DMS53 treated with DMSO at 0.1 percent for 48 hours (cell line): Measurements from ENCODE around the gene SLC29A3.
A peak's percentile ranks its signal among the peaks of the same experiment; 100 is the strongest.

Experiments
- DNase-seq: peaks from one replicate; lab custom pipeline; 2025; ENCODE audit not compliant: unreplicated experiment; lab: John Stamatoyannopoulos, UW

Gene SLC29A3

DNA sequence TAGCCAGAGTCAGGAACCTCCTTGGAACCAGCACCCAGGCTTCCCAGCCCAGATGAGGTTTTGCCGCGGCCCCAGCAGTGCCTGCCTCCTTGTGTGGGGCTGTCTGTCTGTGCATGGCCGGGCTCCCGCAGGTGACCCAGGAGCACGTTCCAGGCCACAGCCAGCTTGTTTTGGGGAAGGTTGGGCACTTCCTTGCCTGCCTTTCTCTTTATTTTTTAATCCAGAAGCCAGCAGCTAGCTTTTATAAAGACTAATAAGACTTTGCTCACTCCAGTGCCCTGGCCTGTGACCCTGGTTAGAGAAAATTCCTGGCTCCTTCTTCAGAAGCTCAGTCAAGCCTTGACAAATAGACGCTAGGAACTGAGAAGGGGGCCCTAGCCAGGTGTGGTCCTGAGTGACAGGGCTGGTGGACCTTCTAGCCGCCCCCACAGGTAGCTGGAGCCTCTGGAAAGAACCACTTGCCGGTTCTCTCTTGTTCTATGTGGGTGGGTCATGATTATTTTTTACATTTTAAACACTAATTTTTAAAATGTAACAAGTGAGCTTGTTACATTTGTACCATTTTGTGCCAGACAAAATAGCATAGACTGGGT, 837 bp downstream of the SLC29A3 start:
- no peak for DNase-seq

DNA sequence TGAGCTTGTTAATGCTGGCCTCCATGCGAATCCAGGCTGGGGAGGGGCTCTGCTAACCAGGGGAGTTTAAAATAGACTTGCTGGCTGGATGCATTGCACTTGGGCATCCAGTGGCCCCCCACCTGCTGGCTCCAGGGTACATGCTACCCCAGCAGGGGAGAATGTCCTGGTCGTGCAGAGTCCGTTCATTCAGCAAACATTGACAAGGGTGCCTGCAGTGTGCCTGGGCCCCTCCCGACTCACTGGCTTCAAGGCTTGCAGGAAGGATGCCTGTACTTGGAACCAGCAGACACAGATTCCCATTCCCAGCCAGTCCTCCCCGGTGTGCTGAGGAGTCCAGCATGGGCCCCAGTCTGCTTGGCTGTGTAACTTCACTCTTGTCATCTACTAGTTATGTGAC, 1.5 kb downstream of the SLC29A3 start:
- no peak for DNase-seq

DNA sequence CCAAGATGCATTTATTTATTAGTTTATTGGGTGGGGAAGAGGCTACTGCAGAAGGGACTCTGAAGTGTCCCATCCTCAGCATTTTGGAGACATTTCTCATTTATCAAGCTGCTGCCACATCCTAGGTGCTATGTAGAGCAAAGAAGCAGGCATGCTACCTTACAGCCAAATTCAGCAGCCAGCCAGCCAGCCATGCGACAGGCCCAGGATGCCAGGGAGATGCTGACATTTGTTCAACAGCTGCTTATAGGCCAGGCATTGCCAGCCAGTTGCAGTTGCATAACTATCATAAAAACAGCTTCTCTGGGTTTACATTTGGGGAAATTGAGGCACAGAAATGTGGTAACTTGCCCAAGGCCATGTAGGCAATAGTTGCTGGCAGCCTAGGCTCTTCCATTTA, 2.3 kb downstream of the SLC29A3 start:
- DNase-seq: no peak

DNA sequence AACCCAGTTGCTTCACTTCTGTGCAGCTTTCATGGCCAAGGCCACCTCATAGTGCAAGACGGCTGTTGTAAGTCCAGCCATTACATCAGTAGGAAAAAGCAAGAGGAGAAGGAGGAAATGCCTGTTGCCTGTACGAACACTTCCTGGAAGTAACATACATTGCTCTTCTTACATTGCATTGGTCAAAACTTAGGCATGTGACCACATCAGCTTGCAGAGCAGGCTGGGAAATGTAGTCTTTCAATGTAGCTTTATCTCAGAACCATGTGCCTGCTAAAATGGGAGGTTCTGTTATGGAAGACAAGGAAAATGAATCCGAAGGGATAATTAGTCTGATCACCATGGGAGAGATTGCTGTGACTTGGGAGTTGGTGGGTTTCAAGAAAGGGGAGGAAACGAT, 4.3 kb downstream of the SLC29A3 start:
- no peak for DNase-seq

DNA sequence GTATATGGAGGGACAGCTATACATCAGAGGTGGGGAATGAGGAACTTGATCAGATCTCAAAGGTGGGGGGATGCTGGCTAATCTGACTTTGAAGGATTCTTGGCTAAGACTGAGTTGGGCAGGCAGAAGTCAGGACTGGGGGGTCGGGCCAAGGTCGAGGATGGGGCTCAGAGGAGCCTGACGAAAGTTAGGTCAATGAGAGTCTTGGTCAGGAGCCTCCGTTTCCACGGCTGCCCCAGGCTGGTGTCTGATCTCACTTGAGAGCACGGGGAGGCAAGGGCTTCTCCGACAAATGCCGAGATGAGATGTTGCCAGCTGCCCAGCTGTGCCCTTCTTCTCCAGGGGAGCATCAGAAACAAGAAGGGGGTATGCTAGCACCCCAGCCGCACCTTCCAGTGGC, 5.7 kb downstream of the SLC29A3 start:
- no peak for DNase-seq

DNA sequence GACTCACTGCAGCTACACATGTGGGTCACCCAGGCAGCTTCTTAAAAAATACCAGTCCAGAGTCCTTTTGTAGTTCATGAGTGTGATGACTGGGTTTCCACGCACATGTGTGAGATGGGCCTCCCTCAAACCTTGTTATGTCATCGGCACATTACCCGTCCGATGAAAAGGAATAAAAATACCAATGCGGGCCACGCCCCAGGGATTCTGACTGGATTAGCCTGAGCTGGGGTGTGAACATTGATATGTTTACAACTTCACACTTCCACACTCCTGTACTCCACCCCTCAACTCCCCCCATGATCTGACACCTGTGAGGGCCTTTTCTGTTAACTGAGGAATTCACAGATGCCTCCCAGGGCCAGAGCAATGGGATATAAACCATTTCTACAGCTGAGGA, 6.2 kb downstream of the SLC29A3 start:
- no peak for DNase-seq

DNA sequence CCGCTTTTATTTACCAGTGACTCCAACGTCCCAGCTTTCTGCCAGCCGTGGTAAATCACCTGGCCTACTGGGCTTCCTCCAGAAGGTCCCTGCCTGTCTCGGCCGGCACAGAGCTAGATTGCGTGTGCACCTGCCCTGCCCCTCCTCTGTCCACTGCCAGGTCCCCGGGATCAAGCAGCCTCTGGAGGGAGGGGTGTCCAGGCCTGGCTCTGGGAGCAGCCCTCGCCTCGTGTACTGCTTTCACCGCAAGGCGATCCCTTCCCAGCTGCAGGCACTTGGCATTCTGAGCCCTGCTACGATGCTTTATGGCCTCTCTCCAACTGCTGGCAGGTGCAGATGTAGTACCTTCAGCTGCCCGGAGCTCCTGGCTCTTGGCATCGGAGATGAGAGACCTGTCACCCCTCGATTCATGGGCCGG, 7.4 kb downstream of the SLC29A3 start:
- DNase-seq: peak; percentile 90

DNA sequence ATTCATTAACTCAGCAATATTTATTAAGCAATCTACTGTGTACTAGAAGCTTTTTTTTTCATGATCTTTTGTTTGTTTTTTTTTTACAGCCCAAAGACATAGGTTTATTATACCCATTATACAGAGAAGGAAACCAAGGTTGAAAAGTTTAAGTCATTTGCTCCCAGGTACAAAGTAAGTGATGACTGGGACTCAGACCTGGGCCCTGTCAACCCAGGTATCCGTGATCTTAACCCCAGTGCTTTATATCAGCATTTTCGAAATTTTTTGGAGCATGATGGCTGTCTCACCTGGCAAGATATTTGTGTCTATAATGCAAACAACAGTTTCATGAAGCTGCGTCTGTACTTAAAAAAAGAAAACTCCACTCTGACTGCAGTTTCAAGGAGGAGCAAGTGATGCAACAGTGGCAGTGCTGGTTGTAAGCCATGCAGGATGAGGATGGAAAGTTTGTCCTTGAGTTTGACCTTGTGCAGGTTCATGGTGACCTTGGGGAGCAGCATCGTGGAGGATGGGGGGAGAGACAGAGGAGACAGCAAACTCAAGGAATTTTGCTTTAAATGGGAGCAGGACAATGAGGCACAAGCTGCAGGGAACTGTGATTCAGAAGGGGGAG, 11.8 kb downstream of the SLC29A3 start:
- DNase-seq: no peak

DNA sequence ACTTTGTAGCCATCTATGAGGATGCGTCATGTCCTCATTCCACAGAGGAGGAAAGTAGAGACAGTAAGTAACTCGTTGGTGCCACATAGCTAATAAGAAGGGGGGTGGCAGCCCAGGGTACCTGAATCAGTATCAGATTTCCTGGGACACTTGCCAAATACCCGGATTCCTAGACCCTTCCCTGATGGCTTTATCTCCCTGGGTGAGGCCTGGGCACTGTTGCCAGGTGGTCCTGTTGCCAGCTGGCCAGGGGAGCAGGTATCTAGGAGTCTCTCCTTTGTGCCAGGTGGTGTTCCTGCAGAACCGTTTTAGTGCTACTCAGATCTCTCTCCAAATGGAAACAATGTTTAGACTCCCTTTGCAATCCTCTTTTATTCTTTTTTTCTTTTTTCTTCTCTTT, 12.7 kb downstream of the SLC29A3 start:
- no peak for DNase-seq

DNA sequence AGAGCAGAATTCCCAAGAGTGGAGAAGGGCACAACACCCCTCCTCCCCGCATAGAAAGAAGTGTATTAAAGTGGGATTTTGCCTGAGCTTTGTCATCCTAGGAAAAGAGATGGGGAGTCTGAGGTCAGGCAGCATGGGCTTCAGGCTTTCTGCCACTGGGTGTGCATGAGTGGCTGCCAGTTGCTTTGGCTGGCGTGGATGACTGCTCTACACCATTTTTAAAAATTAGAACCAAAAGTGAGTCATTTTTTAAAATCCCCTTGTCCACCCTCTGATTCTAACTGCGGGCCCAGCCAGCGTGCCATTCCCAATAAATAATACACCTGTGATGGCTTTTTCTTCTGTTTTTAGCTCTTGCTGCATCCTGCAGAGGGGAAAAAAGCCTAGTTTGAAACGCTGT, 13.4 kb downstream of the SLC29A3 start:
- DNase-seq: no peak

DNA sequence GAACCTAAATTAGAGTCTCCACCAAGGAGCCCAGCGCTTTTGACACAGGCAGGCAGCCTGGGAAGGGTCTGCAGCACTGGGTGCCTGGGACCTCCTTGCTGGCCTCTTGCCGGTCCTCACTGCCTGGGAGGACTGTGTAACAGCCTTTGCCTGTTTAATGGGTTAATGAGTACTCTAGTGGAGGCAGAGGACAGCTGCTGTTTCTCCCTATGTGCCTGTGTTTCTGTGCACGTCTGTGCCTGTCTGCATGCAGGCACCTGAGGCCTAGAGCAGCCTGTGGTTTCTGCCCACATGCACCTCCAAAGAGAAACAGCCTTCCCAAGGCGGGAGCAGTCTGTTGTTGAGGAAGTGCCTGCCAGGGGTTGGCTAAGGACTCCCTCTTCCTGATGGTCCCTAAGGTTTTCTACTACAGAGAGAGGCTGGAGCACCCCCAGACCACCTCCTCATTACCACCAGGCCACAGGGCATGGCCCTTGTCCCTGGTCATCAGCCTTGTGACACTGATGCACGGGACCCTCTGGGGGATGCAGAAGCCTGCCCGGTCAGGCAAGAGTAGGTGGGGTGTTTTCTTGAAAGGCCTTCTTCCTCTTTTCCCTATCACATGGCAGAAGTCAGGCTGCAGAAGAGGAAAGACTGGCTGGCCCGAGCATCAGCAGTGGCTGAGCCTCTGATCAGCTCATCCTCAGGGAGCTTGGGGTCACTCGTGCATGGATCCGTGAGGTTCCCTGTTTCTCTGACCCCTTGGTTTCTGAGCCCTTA, 14.2 kb downstream of the SLC29A3 start:
- peak; percentile 42 for DNase-seq

DNA sequence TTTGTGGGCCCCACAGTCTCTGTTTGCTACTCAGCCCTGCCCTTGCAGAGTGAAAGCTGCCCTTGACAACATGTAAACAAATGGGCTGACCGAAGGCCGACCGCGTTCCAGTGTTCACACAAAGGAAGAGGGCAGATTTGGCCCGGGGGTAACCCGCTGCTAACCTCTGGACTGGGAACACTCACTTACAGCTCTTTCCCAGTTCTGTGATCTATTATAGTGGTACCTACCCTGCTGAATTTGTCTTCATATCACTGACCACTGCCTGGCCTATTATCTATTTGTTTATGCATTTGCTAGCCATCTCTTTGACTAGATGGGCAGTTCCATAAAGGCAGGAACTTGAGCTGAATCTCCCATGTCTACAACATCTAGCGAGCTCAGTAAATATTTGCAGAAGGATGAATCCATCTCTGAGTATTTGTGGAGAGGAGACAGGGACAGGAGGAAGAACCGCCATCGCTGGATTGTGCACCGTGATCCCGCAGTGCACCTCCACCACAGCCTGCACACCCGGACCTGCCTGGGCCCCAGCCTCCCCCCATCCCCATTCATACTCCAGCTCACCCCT, 15.2 kb downstream of the SLC29A3 start:
- DNase-seq: peak; percentile 91

DNA sequence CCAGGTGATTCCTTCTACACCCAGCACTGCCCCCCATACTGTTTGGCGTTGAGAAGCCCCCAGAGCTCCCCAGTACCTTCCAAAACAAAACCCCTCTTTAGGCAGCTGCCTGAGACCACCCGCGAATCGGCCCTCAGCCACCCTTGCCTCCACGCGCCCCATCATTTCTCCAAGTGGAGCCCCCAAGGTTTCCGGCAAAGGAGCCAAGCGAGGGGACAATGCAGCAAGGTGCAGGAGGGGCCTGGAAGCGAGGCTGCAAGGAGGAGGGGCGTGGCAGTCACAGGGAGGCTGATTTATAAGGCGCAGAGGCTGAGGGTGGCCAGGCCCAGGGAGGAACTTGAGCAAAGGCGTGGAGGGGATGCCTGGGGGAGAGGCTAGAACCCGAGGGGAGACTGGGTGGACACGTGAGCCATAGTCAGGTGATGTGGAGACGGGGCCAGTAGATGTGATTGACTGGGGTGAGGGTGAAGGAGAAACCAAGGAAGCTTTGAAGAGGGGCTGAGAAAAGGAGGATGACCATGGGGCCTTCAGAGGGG, 16.2 kb downstream of the SLC29A3 start:
- DNase-seq: no peak

DNA sequence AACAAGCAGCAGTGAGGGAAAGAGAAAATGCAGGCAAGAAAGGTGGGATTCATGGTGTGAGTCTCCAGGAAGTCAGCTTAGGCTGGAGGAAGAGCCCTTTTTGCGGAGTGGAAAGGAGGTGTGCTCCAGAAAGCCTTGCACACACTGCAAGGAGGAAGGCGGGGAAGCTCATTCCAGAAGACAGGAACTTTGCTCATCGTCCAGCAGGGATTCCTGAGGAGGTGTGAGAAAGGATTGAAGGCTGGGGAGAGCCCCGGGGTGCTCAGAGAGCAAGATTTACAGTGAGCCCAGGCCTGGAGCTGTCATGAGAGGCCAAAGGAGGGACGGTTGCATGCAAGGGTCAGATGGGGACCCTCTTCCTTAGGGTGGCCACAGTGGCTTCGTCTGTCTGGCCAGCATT, 17.6 kb downstream of the SLC29A3 start:
- no peak for DNase-seq

DNA sequence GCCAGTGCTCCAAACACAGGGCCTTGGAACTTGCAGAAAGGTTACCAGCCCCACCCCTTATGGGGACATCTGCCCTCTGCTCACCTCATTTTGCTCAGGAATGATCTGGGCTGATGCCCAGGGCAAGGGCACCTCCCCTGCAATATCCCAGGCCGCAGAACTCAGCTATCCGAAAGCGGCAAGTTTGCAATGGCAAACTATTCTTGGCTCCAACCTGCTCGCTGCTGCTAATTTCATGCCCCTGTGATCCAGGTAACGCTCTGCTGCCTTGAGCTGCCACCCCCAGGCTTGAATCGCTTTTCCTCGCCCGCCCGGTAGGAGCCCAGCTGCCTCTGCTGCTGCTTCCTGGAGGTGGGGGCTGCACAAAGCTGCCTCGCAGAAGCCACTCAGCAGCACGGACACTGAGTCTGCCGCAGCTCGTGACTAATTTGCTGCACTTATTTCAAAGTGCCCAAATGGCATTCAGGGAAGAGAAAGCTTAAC, 18.2 kb downstream of the SLC29A3 start:
- DNase-seq: no peak

DNA sequence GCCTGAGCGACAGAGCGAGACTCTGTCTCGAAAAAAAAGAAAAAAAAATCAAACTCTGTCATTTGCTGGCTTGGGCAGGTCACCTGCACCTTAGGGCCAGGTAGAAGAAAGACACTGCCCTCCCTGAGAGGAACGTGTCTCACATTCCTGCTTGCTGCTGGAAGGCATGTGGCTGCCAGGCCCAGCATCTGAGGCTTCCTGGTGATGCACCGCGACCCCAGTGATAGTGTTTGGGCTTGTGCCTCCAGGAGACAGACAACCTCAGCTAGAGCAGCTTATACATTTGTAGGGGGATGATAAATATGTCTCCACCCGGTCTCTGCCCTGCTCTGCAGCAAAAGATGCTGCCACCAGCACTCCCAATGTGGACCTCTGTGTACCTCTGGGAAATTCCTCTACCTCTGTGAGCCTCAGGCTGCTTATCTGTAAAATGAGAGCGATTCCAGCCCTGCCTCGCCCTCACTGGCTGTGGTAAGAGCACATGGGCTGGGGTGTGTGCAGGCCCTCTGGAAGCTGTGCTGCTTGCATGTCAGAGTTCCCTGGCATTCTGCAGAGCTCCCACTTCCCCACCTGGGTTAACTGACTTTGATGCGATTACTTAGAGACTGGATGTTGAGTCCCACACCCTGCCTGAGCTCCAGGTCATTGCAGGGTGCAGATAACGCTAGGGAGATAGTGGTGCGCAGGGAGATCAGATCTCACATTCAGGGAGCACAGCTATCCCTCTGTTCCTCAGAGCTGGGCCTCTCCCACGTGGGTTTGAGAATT, 19.9 kb downstream of the SLC29A3 start:
- no peak for DNase-seq

DNA sequence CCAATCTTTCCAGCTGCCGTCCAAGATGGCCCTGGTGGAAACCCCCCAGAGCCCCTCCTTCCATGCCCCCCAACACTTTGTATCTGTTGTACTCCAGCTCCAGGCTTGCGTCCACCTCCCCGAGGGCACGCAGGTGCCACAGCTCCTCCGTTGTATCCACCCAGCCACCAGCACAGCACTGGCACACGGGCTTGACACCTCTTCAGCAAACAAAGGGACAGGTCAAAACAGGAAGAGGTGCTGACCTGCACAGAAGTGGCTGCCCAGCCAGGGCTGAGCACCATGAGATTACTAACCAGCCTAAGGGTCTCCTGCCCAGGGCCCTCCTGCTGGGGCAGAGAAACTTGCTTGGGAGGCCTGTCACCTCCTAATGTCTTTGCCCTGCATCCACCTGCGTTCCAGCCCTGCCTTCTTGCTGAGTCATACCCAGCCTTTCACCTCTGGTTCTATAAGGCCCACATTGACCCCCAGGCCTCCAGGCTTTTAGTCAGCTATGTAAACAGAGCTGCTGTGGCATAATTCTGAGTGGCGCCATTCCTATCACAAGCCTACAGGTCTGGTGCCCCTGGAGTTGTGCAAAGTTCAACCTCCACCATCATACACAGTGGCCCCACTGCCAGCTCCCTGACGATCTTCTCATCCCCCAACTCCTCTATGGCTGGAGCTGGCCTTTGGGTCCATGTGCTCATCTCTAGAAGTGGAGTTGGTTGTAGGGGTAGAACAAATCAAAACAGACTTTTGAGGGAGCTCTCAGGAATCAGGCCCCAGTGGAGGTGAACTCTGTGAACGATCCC, 20.9 kb downstream of the SLC29A3 start:
- peak; percentile 71 for DNase-seq

DNA sequence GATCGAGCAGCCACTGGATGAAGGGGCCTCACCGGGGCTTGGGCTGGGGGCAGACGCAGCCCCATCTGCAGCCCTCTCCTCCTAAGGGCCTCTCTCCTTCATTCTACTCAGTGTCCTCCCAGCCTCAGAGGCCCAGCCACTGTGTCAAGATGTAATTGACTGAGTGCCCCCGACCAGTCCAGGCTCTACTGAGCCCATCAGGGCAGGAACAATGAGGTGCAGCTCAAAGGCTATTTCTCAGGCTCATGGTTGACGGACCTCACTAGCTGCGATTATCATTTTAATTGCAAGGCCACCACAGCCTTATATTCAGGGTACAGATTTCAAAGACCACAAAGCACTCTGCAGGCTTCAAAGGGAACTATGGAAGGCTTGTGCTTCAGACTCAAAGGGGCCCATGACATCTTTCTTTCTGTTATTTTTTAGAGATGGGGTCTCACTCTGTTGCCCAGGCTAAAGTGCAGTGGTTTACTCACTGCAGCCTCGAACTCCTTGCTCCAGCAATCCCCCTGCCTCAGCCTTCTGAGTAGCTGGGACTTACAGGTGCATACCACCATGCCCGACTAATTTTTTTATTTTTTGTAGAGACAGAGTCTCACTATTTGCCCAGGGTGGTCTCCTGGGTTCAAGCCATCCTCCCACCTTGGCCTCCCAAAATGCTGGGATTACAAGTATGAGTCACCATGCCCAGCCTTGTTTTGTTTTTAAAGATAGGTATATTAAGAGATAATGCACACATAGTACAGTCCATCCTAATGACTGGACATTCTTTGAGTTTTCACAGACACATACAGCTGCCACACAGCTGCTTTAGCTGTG, 23.7 kb downstream of the SLC29A3 start:
- no peak for DNase-seq

DNA sequence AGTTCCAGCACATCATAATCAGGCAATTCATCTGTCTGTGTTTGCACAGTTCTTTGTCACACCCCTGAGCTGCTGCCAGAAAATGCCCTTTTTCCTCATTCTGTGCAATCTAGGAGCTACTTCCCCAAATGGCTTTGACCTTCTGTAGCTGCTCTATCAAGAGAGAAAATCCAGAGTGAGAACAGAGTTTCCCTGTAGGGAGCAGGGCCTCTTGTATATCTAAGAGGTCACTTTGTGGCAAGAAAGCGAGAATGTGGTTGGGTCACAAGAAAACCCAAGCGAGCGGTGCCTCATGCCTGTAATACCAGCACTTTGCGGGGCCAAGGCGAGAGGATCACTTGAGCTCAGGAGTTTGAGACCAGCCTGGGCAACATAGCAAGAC, 24.3 kb downstream of the SLC29A3 start:
- peak; percentile 44 for DNase-seq
